Measurements from ENCODE around the gene UBR2.

Gene UBR2

GRCh38 chr6:42563697-42564505 lies at the start of gene UBR2:
UBR2 (plus strand) TSS chr6:42564029; CDS start chr6:42564320, 291 bp downstream.
- peak; percentile 97 for DNase-seq (ENCODE audit: low spot score)

- DNase-seq (ENCODE audit: low spot score): no peak
Observed at GRCh38 chr6:42514745-42515144, 49.1 kb upstream of the UBR2 start.

- no peak for DNase-seq (ENCODE audit: low spot score)
Observed at GRCh38 chr6:42519779-42520178, 44.0 kb upstream of the UBR2 start.

- no peak for DNase-seq (ENCODE audit: low spot score)
Observed at GRCh38 chr6:42520786-42521607, 42.8 kb upstream of the UBR2 start.

- no peak for DNase-seq (ENCODE audit: low spot score)
Observed at GRCh38 chr6:42522036-42522435, 41.8 kb upstream of the UBR2 start.

GRCh38 chr6:42522942-42523814 lies 40.7 kb upstream of the UBR2 start:
- no peak for DNase-seq (ENCODE audit: low spot score)

GRCh38 chr6:42525206-42525605 lies 38.6 kb upstream of the UBR2 start:
- no peak for DNase-seq (ENCODE audit: low spot score)

- no peak for DNase-seq (ENCODE audit: low spot score)
Observed at GRCh38 chr6:42526616-42527015, 37.2 kb upstream of the UBR2 start.

GRCh38 chr6:42527204-42527603 lies 36.6 kb upstream of the UBR2 start:
- DNase-seq (ENCODE audit: low spot score): no peak

- DNase-seq (ENCODE audit: low spot score): no peak
Observed at GRCh38 chr6:42530296-42530695, 33.5 kb upstream of the UBR2 start.

GRCh38 chr6:42530751-42531150 lies 33.1 kb upstream of the UBR2 start:
- DNase-seq (ENCODE audit: low spot score): no peak

GRCh38 chr6:42532038-42532669 lies 31.7 kb upstream of the UBR2 start:
- DNase-seq (ENCODE audit: low spot score): peak; percentile 58

- no peak for DNase-seq (ENCODE audit: low spot score)
Observed at GRCh38 chr6:42533794-42534193, 30.0 kb upstream of the UBR2 start.

GRCh38 chr6:42537536-42537935 lies 26.3 kb upstream of the UBR2 start:
- no peak for DNase-seq (ENCODE audit: low spot score)

- DNase-seq (ENCODE audit: low spot score): no peak
Observed at GRCh38 chr6:42539135-42539534, 24.7 kb upstream of the UBR2 start.

GRCh38 chr6:42545226-42545773 lies 18.5 kb upstream of the UBR2 start:
- no peak for DNase-seq (ENCODE audit: low spot score)

GRCh38 chr6:42547407-42548329 lies 16.2 kb upstream of the UBR2 start:
- DNase-seq (ENCODE audit: low spot score): peak; percentile 86

GRCh38 chr6:42550277-42550676 lies 13.6 kb upstream of the UBR2 start:
- no peak for DNase-seq (ENCODE audit: low spot score)

GRCh38 chr6:42551217-42551616 lies 12.6 kb upstream of the UBR2 start:
- no peak for DNase-seq (ENCODE audit: low spot score)

GRCh38 chr6:42552380-42552779 lies 11.4 kb upstream of the UBR2 start:
- no peak for DNase-seq (ENCODE audit: low spot score)
